ENCODE data around the gene TEX28.

- TF ChIP-seq RAD21 (IDR thresholded peaks at IDR 0.05; ENCODE audit: low read depth) (no peak), YY1 (IDR thresholded peaks at IDR 0.05; ENCODE audit: low read depth) (no peak), CEBPB (IDR thresholded peaks at IDR 0.05) (no peak), MAX (IDR thresholded peaks at IDR 0.05) (no peak), FOXM1 (IDR thresholded peaks at IDR 0.05; ENCODE audit: borderline replicate concordance, low read depth) (no peak)
- TF ChIP-seq, protein P1, sequence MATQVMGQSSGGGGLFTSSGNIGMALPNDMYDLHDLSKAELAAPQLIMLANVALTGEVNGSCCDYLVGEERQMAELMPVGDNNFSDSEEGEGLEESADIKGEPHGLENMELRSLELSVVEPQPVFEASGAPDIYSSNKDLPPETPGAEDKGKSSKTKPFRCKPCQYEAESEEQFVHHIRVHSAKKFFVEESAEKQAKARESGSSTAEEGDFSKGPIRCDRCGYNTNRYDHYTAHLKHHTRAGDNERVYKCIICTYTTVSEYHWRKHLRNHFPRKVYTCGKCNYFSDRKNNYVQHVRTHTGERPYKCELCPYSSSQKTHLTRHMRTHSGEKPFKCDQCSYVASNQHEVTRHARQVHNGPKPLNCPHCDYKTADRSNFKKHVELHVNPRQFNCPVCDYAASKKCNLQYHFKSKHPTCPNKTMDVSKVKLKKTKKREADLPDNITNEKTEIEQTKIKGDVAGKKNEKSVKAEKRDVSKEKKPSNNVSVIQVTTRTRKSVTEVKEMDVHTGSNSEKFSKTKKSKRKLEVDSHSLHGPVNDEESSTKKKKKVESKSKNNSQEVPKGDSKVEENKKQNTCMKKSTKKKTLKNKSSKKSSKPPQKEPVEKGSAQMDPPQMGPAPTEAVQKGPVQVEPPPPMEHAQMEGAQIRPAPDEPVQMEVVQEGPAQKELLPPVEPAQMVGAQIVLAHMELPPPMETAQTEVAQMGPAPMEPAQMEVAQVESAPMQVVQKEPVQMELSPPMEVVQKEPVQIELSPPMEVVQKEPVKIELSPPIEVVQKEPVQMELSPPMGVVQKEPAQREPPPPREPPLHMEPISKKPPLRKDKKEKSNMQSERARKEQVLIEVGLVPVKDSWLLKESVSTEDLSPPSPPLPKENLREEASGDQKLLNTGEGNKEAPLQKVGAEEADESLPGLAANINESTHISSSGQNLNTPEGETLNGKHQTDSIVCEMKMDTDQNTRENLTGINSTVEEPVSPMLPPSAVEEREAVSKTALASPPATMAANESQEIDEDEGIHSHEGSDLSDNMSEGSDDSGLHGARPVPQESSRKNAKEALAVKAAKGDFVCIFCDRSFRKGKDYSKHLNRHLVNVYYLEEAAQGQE (IDR thresholded peaks at IDR 0.05; ENCODE audit: low read depth): no peak
These were observed 25.5 kb upstream of the TEX28 start for GRCh38 chrX:154320406-154320805.

All from Ishikawa (cell line).